ENCODE results near the gene SPEM1.

SPEM1 gene

GRCh38 chr17:7432296-7432695, 12.2 kb downstream of the SPEM1 start:
- H3K36me3 Mint-ChIP-seq (ENCODE audit: low read depth) = no peaks in the 10 kb centered on the region
- no peak overlapping the region for H3K27ac Mint-ChIP-seq
- peaks cover 12% of the 10 kb centered on the region for H3K4me1 Mint-ChIP-seq
- no peak overlapping the region for H3K4me3 Mint-ChIP-seq
- DNase-seq = no peak
- H3K9me3 Mint-ChIP-seq = no peaks in the 10 kb centered on the region
- no peak for TF ChIP-seq CTCF (IDR thresholded peaks at IDR 0.05)
- H3K27me3 Mint-ChIP-seq (ENCODE audit: low read depth, poor library complexity) = peaks cover 34% of the 10 kb centered on the region

GRCh38 chr17:7435676-7436555, 15.8 kb downstream of the SPEM1 start:
- Mint-ChIP-seq H3K4me3 (peak overlapping the region; percentile 86), H3K4me1 (peaks cover 39% of the 10 kb centered on the region), H3K36me3 (ENCODE audit: low read depth) (no peaks in the 10 kb centered on the region), H3K27ac (no peak overlapping the region), H3K27me3 (ENCODE audit: low read depth, poor library complexity) (peaks cover 53% of the 10 kb centered on the region), H3K9me3 (no peaks in the 10 kb centered on the region)
- peak; percentile 55 for DNase-seq
- TF ChIP-seq CTCF (IDR thresholded peaks at IDR 0.05) = no peak

GRCh38 chr17:7436556-7437368, 16.6 kb downstream of the SPEM1 start:
- Mint-ChIP-seq H3K9me3 (no peaks in the 10 kb centered on the region), H3K27me3 (ENCODE audit: low read depth, poor library complexity) (peaks cover 54% of the 10 kb centered on the region), H3K27ac (no peak overlapping the region)

GRCh38 chr17:7437369-7437863, 17.3 kb downstream of the SPEM1 start:
- Mint-ChIP-seq H3K36me3 (ENCODE audit: low read depth) (no peaks in the 10 kb centered on the region), H3K4me3 (peak overlapping the region; percentile 86), H3K9me3 (no peaks in the 10 kb centered on the region), H3K27me3 (ENCODE audit: low read depth, poor library complexity) (peaks cover 55% of the 10 kb centered on the region), H3K4me1 (peaks cover 54% of the 10 kb centered on the region), H3K27ac (no peak overlapping the region)
- no peak for TF ChIP-seq CTCF (IDR thresholded peaks at IDR 0.05)
- no peak for DNase-seq

More at GRCh38 chr17:7436556-7437368, 16.6 kb downstream of the SPEM1 start:
- TF ChIP-seq CTCF (IDR thresholded peaks at IDR 0.05) = peak; percentile 57
- Mint-ChIP-seq H3K4me1 (peaks cover 48% of the 10 kb centered on the region), H3K36me3 (ENCODE audit: low read depth) (no peaks in the 10 kb centered on the region), H3K4me3 (peak overlapping the region; percentile 86)
- DNase-seq = peak; percentile 85

GRCh38 chr17:7437950-7438614, 18.0 kb downstream of the SPEM1 start:
- H3K27me3 Mint-ChIP-seq (ENCODE audit: low read depth, poor library complexity) = peaks cover 59% of the 10 kb centered on the region
- H3K36me3 Mint-ChIP-seq (ENCODE audit: low read depth) = no peaks in the 10 kb centered on the region
- H3K4me3 Mint-ChIP-seq = peak overlapping the region; percentile 82
- H3K9me3 Mint-ChIP-seq = no peaks in the 10 kb centered on the region
- H3K4me1 Mint-ChIP-seq = peaks cover 57% of the 10 kb centered on the region
- no peak overlapping the region for H3K27ac Mint-ChIP-seq
- peak; percentile 86 for DNase-seq
- TF ChIP-seq CTCF (IDR thresholded peaks at IDR 0.05) = no peak
